ENCODE measurements around the gene CDK5R2.

Gene CDK5R2

GRCh38 chr2:218992196-218992595 lies 32.7 kb downstream of the CDK5R2 start:
- Histone ChIP-seq H3K27ac (ENCODE audit: low read length) (no peak overlapping the region), H3K9ac (ENCODE audit: low read depth, low read length) (no peak overlapping the region), H3K4me1 (ENCODE audit: insufficient read depth, low read length) (0 out of 2 replicates have a peak, but pooled peaks cover 2% of the 10 kb centered on the region), H3K4me3 (ENCODE audit: low read length) (no peak overlapping the region), H3K9me3 (ENCODE audit: insufficient read depth, low read depth, low read length) (peaks cover 5% of the 10 kb centered on the region; the same call in 1 of the 2 replicates), H3K36me3 (ENCODE audit: insufficient read depth, low read depth, low read length) (no peaks in the 10 kb centered on the region), H3K27me3 (ENCODE audit: insufficient read depth, low read length) (peaks cover 100% of the 10 kb centered on the region)

GRCh38 chr2:218992703-218993344 lies 33.4 kb downstream of the CDK5R2 start:
- peaks cover 5% of the 10 kb centered on the region; the same call in 1 of the 2 replicates for H3K9me3 ChIP-seq (ENCODE audit: insufficient read depth, low read depth, low read length)
- H3K27ac ChIP-seq (ENCODE audit: low read length): no peak overlapping the region
- no peak overlapping the region for H3K4me3 ChIP-seq (ENCODE audit: low read length)
- peaks cover 100% of the 10 kb centered on the region for H3K27me3 ChIP-seq (ENCODE audit: insufficient read depth, low read length)
- H3K4me1 ChIP-seq (ENCODE audit: insufficient read depth, low read length): 0 out of 2 replicates have a peak, but pooled peaks cover 2% of the 10 kb centered on the region
- no peaks in the 10 kb centered on the region for H3K36me3 ChIP-seq (ENCODE audit: insufficient read depth, low read depth, low read length)
- no peak overlapping the region for H3K9ac ChIP-seq (ENCODE audit: low read depth, low read length)

- Histone ChIP-seq H3K9me3 (ENCODE audit: insufficient read depth, low read depth, low read length) (peaks cover 5% of the 10 kb centered on the region; the same call in 1 of the 2 replicates), H3K27me3 (ENCODE audit: insufficient read depth, low read length) (peaks cover 100% of the 10 kb centered on the region), H3K27ac (ENCODE audit: low read length) (no peak within 1 kb of the TSS), H3K4me1 (ENCODE audit: insufficient read depth, low read length) (0 out of 2 replicates have a peak, but pooled peaks cover 2% of the 10 kb centered on the region), H3K9ac (ENCODE audit: low read depth, low read length) (no peak within 1 kb of the TSS), H3K4me3 (ENCODE audit: low read length) (peak within 1 kb of the TSS; percentile 22; the same call in 1 of the 2 replicates), H3K36me3 (ENCODE audit: insufficient read depth, low read depth, low read length) (no peaks in the 10 kb centered on the region)
These were observed 34.2 kb downstream of the CDK5R2 start, which contains the start of gene CRYBA2 for GRCh38 chr2:218993345-218994315. CRYBA2 (minus strand) TSS chr2:218993422; CDS start chr2:218993176, 246 bp downstream.

- no peak overlapping the region for H3K4me3 ChIP-seq (ENCODE audit: low read length)
- peaks cover 5% of the 10 kb centered on the region; the same call in 1 of the 2 replicates for H3K9me3 ChIP-seq (ENCODE audit: insufficient read depth, low read depth, low read length)
- no peak overlapping the region for H3K27ac ChIP-seq (ENCODE audit: low read length)
- H3K36me3 ChIP-seq (ENCODE audit: insufficient read depth, low read depth, low read length): no peaks in the 10 kb centered on the region
- no peak overlapping the region for H3K9ac ChIP-seq (ENCODE audit: low read depth, low read length)
- H3K4me1 ChIP-seq (ENCODE audit: insufficient read depth, low read length): peaks cover 9% of the 10 kb centered on the region; the same call in 1 of the 2 replicates
- H3K27me3 ChIP-seq (ENCODE audit: insufficient read depth, low read length): peaks cover 100% of the 10 kb centered on the region
These were observed 36.1 kb downstream of the CDK5R2 start for GRCh38 chr2:218995561-218995960.

- Histone ChIP-seq H3K27me3 (ENCODE audit: insufficient read depth, low read length) (peaks cover 100% of the 10 kb centered on the region), H3K36me3 (ENCODE audit: insufficient read depth, low read depth, low read length) (no peaks in the 10 kb centered on the region), H3K4me1 (ENCODE audit: insufficient read depth, low read length) (peaks cover 9% of the 10 kb centered on the region; the same call in 1 of the 2 replicates), H3K27ac (ENCODE audit: low read length) (no peak overlapping the region), H3K9me3 (ENCODE audit: insufficient read depth, low read depth, low read length) (peaks cover 5% of the 10 kb centered on the region; the same call in 1 of the 2 replicates), H3K4me3 (ENCODE audit: low read length) (peak overlapping the region; percentile 43; the same call in 1 of the 2 replicates), H3K9ac (ENCODE audit: low read depth, low read length) (no peak overlapping the region)
These were observed 36.7 kb downstream of the CDK5R2 start for GRCh38 chr2:218995972-218996711.

- no peaks in the 10 kb centered on the region for H3K36me3 ChIP-seq (ENCODE audit: insufficient read depth, low read depth, low read length)
- H3K4me3 ChIP-seq (ENCODE audit: low read length): no peak overlapping the region
- H3K4me1 ChIP-seq (ENCODE audit: insufficient read depth, low read length): peaks cover 9% of the 10 kb centered on the region; the same call in 1 of the 2 replicates
- no peak overlapping the region for H3K27ac ChIP-seq (ENCODE audit: low read length)
- peaks cover 5% of the 10 kb centered on the region; the same call in 1 of the 2 replicates for H3K9me3 ChIP-seq (ENCODE audit: insufficient read depth, low read depth, low read length)
- H3K27me3 ChIP-seq (ENCODE audit: insufficient read depth, low read length): peaks cover 100% of the 10 kb centered on the region
- no peak overlapping the region for H3K9ac ChIP-seq (ENCODE audit: low read depth, low read length)
These were observed 37.5 kb downstream of the CDK5R2 start for GRCh38 chr2:218996937-218997336.

- H3K36me3 ChIP-seq (ENCODE audit: insufficient read depth, low read depth, low read length): no peaks in the 10 kb centered on the region
- H3K27me3 ChIP-seq (ENCODE audit: insufficient read depth, low read length): peaks cover 100% of the 10 kb centered on the region
- no peak overlapping the region for H3K4me3 ChIP-seq (ENCODE audit: low read length)
- H3K27ac ChIP-seq (ENCODE audit: low read length): no peak overlapping the region
- H3K9me3 ChIP-seq (ENCODE audit: insufficient read depth, low read depth, low read length): peaks cover 5% of the 10 kb centered on the region; the same call in 1 of the 2 replicates
- no peak overlapping the region for H3K9ac ChIP-seq (ENCODE audit: low read depth, low read length)
- H3K4me1 ChIP-seq (ENCODE audit: insufficient read depth, low read length): peaks cover 9% of the 10 kb centered on the region; the same call in 1 of the 2 replicates
These were observed 38.3 kb downstream of the CDK5R2 start for GRCh38 chr2:218997731-218998130.

- H3K9ac ChIP-seq (ENCODE audit: low read depth, low read length): no peak overlapping the region
- no peak overlapping the region for H3K4me3 ChIP-seq (ENCODE audit: low read length)
- H3K4me1 ChIP-seq (ENCODE audit: insufficient read depth, low read length): peaks cover 9% of the 10 kb centered on the region; the same call in 1 of the 2 replicates
- H3K36me3 ChIP-seq (ENCODE audit: insufficient read depth, low read depth, low read length): no peaks in the 10 kb centered on the region
- no peak overlapping the region for H3K27ac ChIP-seq (ENCODE audit: low read length)
- H3K9me3 ChIP-seq (ENCODE audit: insufficient read depth, low read depth, low read length): peaks cover 5% of the 10 kb centered on the region; the same call in 1 of the 2 replicates
- peaks cover 100% of the 10 kb centered on the region for H3K27me3 ChIP-seq (ENCODE audit: insufficient read depth, low read length)
These were observed 39.0 kb downstream of the CDK5R2 start for GRCh38 chr2:218998414-218999002.

- Histone ChIP-seq H3K27ac (ENCODE audit: low read length) (no peak overlapping the region), H3K9me3 (ENCODE audit: insufficient read depth, low read depth, low read length) (peaks cover 5% of the 10 kb centered on the region; the same call in 1 of the 2 replicates), H3K4me3 (ENCODE audit: low read length) (no peak overlapping the region; the same call in 1 of the 2 replicates), H3K27me3 (ENCODE audit: insufficient read depth, low read length) (peaks cover 100% of the 10 kb centered on the region), H3K4me1 (ENCODE audit: insufficient read depth, low read length) (peaks cover 7% of the 10 kb centered on the region; the same call in 1 of the 2 replicates), H3K36me3 (ENCODE audit: insufficient read depth, low read depth, low read length) (no peaks in the 10 kb centered on the region), H3K9ac (ENCODE audit: low read depth, low read length) (no peak overlapping the region)
These were observed 39.8 kb downstream of the CDK5R2 start for GRCh38 chr2:218999021-218999880.

Data from iPS-20b (cell line).